ENCODE measurements around the gene IGSF3. TPM values are rescaled to one million over a fixed set of nuclear protein-coding genes. Genes with fewer than 3 reads are reported as not detected.

Gene IGSF3
- total and polyA plus RNA-seq, 10 of the 15 experiments (the other 5 are each of a cell fraction or from before 2014, with no cell fraction given) = 1.4 to 18.0 (median 9.6) TPM

GRCh38 chr1:116674751-116675150, 7.2 kb upstream of the IGSF3 start (continued):
- TF ChIP-seq BCLAF1 (IDR thresholded peaks at IDR 0.05) (no peak), EED (IDR thresholded peaks at IDR 0.05; ENCODE audit: low read depth) (no peak), SREBF1 (IDR thresholded peaks at IDR 0.05; ENCODE audit: low read length) (no peak), SMAD5 (IDR thresholded peaks at IDR 0.05; ENCODE audit: low read depth) (no peak), NBN (IDR thresholded peaks at IDR 0.05) (no peak), ZNF217 (IDR thresholded peaks at IDR 0.05) (no peak)

GRCh38 chr1:116674011-116674531, 6.5 kb upstream of the IGSF3 start:
- H3K4me3 ChIP-seq = no peak overlapping the region
- ATAC-seq = no peak
- CTCF ChIA-PET = interaction anchor here (0.9 to 6.6 kb wide), 10 partner anchors 12 to 535 kb away, joined by 3 to 137 read pairs (median 10); partner anchors contain the start of gene CD58
- in situ Hi-C loops (cut with MboI) (loop anchor here (5.0 kb wide), 1 partner anchor 97 kb away; no protein-coding TSS in a partner anchor), intact Hi-C loops (cut with micrococcal nuclease; ENCODE audit: unreplicated experiment) (no loop called here)
- H3K9me3 ChIP-seq (replicated peaks; ENCODE audit: control insufficient read depth, insufficient read depth, low read length) = no peaks in the 10 kb centered on the region
- H3K27ac ChIP-seq (ENCODE audit: control insufficient read depth, insufficient read depth) = no peak overlapping the region
- FAIRE-seq = no peak
- BruUV-seq (replicated peaks) = no TSS peak
- no peaks in the 10 kb centered on the region for H3K36me3 ChIP-seq (ENCODE audit: control insufficient read depth in 2 of 2, insufficient read depth in 2 of 2, low read length in 1 of 2)
- SMC1A ChIA-PET (ENCODE audit: uncharacterized antibody, unreplicated experiment) = interaction anchor here (0.9 to 4.9 kb wide), 8 partner anchors 35 to 261 kb away, joined by 3 to 67 read pairs (median 6); no protein-coding TSS in a partner anchor
- RAD21 ChIA-PET (ENCODE audit: unreplicated experiment) = interaction anchor here (2.0 kb wide), 1 partner anchor 11 kb away, joined by 6 read pairs; no protein-coding TSS in a partner anchor
- no peaks in the 10 kb centered on the region for H4K20me1 ChIP-seq (ENCODE audit: control insufficient read depth, insufficient read depth)
- 4% methylated on average over 5 of the region's 5 CpGs for WGBS (ENCODE audit: insufficient coverage, insufficient replicate concordance, low lambda C conversion rate, missing lambda C conversion rate)
- no peaks in the 10 kb centered on the region for H3K79me2 ChIP-seq (ENCODE audit: control insufficient read depth, insufficient read depth, low read length)
- no peak for TF ChIP-seq RUNX3 (IDR thresholded peaks at IDR 0.05; ENCODE audit: low read length)
- no peak for TF ChIP-seq MYC (IDR thresholded peaks at IDR 0.05; ENCODE audit: insufficient read depth, insufficient read length, insufficient replicate concordance, low read length, severe bottlenecking)
- TF ChIP-seq ATF7 (IDR thresholded peaks at IDR 0.05; ENCODE audit: low read depth) = no peak
- TF ChIP-seq NR2F1 (conservative IDR thresholded peaks at IDR 0.05) = no peak
- TF ChIP-seq BHLHE40 (IDR thresholded peaks at IDR 0.05; ENCODE audit: borderline replicate concordance in 1 of 2, low read depth in 2 of 2, low read length in 1 of 2) = no peak
- TF ChIP-seq DPF2 (IDR thresholded peaks at IDR 0.05) = no peak
- no peak for TF ChIP-seq BMI1 (IDR thresholded peaks at IDR 0.05; ENCODE audit: borderline replicate concordance)
- DNase-seq (ENCODE audit: low read depth, low spot score) = no peak
- H3K9ac ChIP-seq (ENCODE audit: control insufficient read depth, insufficient read depth, low read length) = no peak overlapping the region
- POLR2A ChIA-PET = interaction anchor here (0.6 kb wide), 1 partner anchor 28 kb away, joined by 3 read pairs; no protein-coding TSS in a partner anchor
- no peak overlapping the region for H2AFZ ChIP-seq (ENCODE audit: control insufficient read depth, low read depth, low read length)
- H3K27me3 ChIP-seq (replicated peaks in 1 of 2; ENCODE audit: control insufficient read depth in 2 of 2, insufficient read depth in 2 of 2, low read length in 1 of 2) = no peaks in the 10 kb centered on the region
- no peak overlapping the region for H3K4me2 ChIP-seq (ENCODE audit: control insufficient read depth, insufficient read depth)
- H3K4me1 ChIP-seq (ENCODE audit: control insufficient read depth, insufficient read depth, low read length) = no peaks in the 10 kb centered on the region
